ENCODE data around the gene CEP104.

The CEP104 gene

GRCh38 chr1:3893190-3893589 is 36.2 kb upstream of the CEP104 start:
- DNase-seq, result no peak

DNA sequence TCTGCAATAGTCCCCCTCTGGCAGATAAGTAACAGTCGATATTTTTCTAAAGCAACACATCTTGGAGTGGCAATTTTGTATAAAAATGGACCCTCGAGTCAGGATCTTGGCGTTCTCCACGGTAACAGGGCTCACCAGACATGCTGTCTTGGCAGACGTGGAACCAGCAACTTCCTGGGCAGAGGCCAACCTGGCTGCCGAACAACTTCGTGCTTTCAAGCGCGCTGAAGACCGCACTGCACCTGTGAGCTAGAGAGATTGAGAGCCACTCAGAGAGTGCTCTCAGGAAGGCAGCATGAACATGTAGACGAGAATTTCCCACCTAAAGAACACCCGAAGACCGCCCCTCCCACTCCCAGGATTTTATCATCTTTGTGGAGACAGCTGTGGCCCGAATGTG is 35.7 kb upstream of the CEP104 start:
- DNase-seq, result no peak

DNA sequence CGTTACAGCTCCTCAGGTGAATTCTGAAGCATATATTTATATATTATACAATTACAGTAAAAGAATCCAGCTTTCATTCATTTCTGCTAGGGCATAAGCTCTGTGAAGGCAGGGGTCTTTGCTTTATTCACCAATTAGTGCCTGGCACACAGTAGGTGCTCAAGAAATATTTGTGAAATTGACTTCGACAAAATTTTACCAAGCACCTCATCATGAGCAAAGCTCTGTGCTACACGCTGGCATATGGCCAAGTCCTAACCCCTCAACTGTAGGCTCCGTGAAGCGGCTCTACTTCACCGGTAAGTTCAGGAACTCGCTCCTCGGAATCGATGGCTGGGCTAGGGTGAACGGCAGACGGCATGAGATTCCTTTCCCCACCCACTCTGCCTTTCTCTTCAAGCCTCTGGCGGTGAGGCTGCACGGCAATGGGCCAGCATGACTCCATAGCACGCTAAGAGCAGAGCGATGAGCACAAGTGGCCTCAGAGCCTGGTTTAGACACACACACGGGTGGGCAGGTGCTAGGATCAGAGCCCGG is 34.4 kb upstream of the CEP104 start:
- DNase-seq, result no peak

GRCh38 chr1:3890389-3891328 is 33.6 kb upstream of the CEP104 start:
- no peak for DNase-seq

GRCh38 chr1:3889936-3890335 is 32.9 kb upstream of the CEP104 start:
- no peak for DNase-seq

- no peak for DNase-seq
Observed at GRCh38 chr1:3888301-3888700, 31.3 kb upstream of the CEP104 start.

DNA sequence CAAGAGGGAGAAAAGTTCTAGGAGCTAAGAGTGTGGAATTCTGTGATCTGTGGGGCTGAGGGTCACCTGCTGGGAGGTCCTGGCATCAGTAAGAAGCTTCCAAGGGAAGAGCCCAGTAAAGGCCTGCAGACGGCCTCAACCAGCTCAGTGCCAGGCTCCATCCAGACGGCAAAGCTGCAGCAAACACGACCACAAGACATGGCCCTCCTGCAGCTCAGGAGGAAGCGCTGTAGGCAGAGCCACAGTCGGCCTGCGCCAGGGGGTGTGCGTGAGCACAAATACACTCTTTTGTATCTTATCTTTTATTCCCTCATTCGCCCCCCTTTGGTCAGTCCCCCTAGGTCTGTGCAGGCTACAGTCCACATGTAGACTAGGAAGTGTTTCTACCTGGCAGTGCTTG is 29.7 kb upstream of the CEP104 start:
- DNase-seq, result no peak

GRCh38 chr1:3886106-3886670 is 29.2 kb upstream of the CEP104 start:
- DNase-seq, result no peak

DNA sequence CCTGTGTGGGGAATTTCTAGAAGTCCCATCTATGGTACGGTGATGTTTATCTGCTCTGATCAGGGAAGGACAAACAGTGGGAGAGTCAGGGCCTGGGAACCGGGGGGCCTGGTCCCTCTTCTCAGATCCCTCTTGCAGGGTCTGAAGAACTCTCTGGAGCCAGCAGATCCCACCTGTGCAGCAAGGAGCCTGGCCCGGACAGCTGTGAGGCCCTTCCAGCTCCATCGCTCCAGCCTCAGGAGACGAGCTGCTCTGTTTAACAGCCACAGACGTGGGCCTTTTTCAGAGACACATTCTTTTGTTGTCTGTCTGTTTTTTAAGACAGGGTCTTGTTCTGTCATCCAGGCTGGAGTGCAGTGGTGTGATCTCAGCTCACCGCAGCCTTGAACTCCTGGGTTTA is 28.6 kb upstream of the CEP104 start:
- DNase-seq, result no peak

GRCh38 chr1:3884966-3885365 is 28.0 kb upstream of the CEP104 start:
- DNase-seq, result no peak

- DNase-seq, result no peak
Observed at GRCh38 chr1:3883194-3883925, 26.3 kb upstream of the CEP104 start.

- DNase-seq, result no peak
Observed at GRCh38 chr1:3881193-3881480, 24.1 kb upstream of the CEP104 start.

GRCh38 chr1:3880429-3881192 is 23.6 kb upstream of the CEP104 start:
- no peak for DNase-seq

- no peak for DNase-seq
Observed at GRCh38 chr1:3879787-3880428, 22.9 kb upstream of the CEP104 start.

DNA sequence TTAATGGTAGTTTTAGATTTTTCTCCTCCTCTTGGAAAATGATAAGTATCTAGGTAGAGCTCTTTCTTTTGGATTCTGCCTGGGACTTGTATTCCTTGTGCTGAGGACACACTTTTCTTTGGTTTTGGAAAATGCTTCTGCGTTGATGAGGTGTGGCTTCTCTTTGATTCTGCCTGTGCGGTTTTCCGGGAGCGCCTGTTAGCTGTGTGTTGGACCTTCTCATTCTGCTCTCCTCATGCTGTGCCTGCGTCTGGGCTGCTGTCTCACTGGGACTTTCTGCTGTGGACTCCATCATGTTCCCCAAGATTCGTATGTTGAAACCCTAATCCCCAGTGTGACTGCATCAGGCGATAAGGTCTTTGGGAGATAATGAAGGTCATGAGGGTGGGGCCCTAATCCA is 22.1 kb upstream of the CEP104 start:
- no peak for DNase-seq

DNA sequence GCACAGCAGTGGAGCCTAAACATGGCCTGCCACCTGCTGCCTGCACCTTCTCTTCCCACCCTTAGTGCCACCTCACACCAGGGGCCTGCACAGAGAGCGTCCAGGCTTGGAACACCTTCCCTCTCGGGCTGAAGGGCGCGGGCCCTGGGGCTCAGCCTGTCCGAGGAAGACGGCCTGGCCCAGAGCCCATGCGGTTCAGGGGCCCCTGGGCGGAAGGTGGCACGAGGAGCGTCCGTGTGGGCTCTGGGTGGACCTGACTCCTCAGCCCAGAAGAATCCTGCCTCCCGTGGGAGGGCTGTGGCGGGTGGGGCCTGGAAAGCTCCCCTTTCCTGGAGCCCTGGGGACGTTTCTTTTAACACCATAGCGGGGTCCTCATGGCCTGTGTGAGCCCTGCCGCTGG is 19.7 kb upstream of the CEP104 start:
- no peak for DNase-seq

GRCh38 chr1:3874736-3875135 is 17.7 kb upstream of the CEP104 start:
- DNase-seq, result no peak

DNA sequence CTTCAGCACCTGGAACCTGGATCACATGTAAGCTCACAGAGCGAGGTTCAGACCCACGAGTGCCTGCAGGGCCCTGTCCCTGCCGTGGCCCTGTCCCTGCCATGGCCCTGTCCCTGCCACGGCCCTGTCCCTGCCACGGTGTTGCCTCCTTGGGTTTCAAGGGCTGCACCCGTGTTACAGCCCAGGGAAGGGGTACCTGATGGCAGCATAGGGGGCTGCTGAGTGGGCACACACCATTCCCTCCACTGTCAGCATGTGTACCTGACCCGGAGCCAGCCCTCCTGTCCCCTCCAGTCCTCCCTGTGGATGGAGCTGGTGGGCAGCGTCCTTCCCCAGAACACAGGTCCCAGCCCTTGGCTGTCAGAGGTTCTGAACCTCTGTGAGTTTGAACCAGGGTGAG is 15.5 kb upstream of the CEP104 start:
- no peak for DNase-seq

DNA sequence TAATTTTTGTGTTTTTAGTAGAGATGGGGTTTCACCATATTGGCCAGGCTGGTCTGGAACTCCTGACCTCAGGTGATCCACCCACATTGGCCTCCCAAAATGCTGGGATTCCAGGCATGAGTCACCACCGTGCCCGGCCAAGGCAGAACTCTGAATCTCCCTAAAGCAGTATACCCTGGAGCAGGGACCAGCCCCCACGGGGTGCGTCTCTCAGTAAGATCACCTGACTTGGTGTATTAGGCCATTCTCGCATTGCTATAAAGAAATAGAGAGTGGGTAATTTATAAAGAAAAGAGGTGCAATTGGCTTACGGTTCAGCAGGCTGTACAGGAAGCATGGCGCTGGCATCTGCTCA is 14.4 kb upstream of the CEP104 start:
- DNase-seq, result no peak

- DNase-seq, result no peak
Observed at GRCh38 chr1:3869751-3870301, 12.8 kb upstream of the CEP104 start.

DNA sequence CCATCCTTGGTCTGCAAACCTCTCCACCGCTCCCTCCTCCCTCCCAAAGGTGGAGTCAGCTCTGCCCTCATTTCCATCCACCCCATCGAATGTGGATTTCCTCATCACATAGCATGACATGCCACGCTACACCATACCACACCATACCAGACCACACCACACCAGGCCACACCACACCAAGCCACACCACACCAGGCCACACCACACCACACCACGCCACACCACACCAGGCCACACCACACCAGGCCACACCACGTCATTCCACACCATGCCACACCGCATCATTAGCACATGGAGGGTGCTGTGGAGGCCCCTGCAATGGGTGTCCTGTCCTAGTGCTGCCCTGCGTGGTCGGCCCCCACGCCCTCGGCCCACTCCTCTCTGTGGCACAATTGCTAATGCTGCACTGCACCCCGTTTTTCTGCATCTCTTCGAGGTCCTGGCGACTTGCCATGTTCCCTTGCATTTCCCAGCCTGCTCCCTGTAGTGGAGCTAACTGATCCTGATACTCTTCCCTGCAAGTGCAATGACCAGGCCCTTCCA is 11.5 kb upstream of the CEP104 start:
- DNase-seq, result no peak

GRCh38 chr1:3865606-3866160 is 8.7 kb upstream of the CEP104 start:
- no peak for DNase-seq

Measured in effector CD4-positive, alpha-beta T cell (primary cell).